Adrenal gland (tissue), 5 donors: ENCODE measurements around the gene PDIA2.

Experiments used
- POLR2A ChIP-seq, 2 donors: fragments of 450-650 bp; IDR thresholded peaks; one replicate each; pipeline ENCODE4 v1.6.1; 2017; ENCODE audit warnings: antibody characterized with exemption in 2 of 2, mild to moderate bottlenecking in 2 of 2, moderate library complexity in 1 of 2
- TF ChIP-seq, protein P1 (sequence below), 6 experiments: fragments of 450-650 bp in 4 of 6; fragments of 200-600 bp in 2 of 6; sonication (generic) in 1 of 6; IDR thresholded peaks; 1 replicate in 5 of 6; 2 replicates in 1 of 6; pipeline versions ENCODE4 v1.5.1 to v1.8.0; 2016 to 2021; ENCODE audit warnings: antibody characterized with exemption in 6 of 6, mild to moderate bottlenecking in 2 of 6, moderate library complexity in 1 of 6
- donor health status: DM: no; HTN: no; CAD: no.

GRCh38 chr16:287981-288920, 5.3 kb downstream of the PDIA2 start:
- TF ChIP-seq, protein P1, sequence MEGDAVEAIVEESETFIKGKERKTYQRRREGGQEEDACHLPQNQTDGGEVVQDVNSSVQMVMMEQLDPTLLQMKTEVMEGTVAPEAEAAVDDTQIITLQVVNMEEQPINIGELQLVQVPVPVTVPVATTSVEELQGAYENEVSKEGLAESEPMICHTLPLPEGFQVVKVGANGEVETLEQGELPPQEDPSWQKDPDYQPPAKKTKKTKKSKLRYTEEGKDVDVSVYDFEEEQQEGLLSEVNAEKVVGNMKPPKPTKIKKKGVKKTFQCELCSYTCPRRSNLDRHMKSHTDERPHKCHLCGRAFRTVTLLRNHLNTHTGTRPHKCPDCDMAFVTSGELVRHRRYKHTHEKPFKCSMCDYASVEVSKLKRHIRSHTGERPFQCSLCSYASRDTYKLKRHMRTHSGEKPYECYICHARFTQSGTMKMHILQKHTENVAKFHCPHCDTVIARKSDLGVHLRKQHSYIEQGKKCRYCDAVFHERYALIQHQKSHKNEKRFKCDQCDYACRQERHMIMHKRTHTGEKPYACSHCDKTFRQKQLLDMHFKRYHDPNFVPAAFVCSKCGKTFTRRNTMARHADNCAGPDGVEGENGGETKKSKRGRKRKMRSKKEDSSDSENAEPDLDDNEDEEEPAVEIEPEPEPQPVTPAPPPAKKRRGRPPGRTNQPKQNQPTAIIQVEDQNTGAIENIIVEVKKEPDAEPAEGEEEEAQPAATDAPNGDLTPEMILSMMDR (IDR thresholded peaks at IDR 0.05), result no peak
- TF ChIP-seq POLR2A (IDR thresholded peaks at IDR 0.05), result no peak
